ENCODE results near the gene DEFB126. TPM values are rescaled to one million over a fixed set of nuclear protein-coding genes. Genes with fewer than 3 reads are reported as not detected.
"Not testable (repeated sequence)": the region's sequence is repeated elsewhere in the genome, so short reads cannot be mapped to it uniquely, and the experiment has no call there.

DEFB126 gene, protein sequence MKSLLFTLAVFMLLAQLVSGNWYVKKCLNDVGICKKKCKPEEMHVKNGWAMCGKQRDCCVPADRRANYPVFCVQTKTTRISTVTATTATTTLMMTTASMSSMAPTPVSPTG
- not detected in 2 replicates for total RNA-seq (2014; rRNA removed; shearing (Covaris generic))

DNA sequence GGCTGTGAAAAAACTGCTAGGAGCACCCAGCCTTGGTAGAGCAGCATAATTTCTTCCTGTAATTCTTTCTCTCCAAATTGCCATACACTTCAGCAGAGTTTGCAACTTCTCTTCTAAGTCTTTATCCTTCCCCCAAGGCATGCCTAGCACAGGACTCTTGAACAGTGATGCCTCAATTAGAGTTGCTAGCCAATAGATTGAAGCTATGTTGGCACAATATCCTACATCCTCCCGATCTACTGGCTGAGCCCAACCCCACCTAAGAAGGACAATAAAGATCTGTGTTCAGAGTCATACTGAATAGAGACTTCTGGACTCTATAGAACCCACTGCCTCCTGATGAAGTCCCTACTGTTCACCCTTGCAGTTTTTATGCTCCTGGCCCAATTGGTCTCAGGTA, at the start of gene DEFB126:
Gene DEFB126, plus strand, starts transcription at position 301 of the 400 bp plus-strand sequence. Its CDS starts 39 bp downstream, at position 340.
- no peak for DNase-seq (ENCODE audit: low spot score)

- no peak for DNase-seq (ENCODE audit: low spot score)
Observed at GRCh38 chr20:93641-94040, 48.7 kb upstream of the DEFB126 start.

DNA sequence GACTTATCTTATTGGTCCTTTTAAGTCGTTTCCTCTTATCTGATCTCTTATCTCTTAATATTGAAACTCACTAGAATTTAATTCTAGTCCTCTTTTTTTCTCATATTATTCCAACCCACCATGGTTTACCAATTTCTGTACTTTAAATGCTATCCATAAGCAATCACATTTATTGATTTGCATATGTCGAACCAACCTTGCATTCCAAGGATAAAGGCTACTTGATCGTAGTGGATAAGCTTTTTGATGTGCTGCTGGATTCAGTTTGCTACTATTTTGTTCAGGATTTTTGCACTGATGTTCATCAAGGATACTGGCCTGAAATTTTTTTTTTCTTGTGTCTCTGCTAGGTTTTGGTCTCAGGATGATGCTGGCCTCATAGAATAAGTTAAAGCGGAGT, 47.2 kb upstream of the DEFB126 start:
- no peak for DNase-seq (ENCODE audit: low spot score)

GRCh38 chr20:97691-98090, 44.7 kb upstream of the DEFB126 start:
- not testable (repeated sequence) for DNase-seq (ENCODE audit: low spot score)

- no peak for DNase-seq (ENCODE audit: low spot score)
Observed at GRCh38 chr20:101975-102374, 40.4 kb upstream of the DEFB126 start.

GRCh38 chr20:103456-103855, 38.9 kb upstream of the DEFB126 start:
- DNase-seq (ENCODE audit: low spot score), result no peak

DNA sequence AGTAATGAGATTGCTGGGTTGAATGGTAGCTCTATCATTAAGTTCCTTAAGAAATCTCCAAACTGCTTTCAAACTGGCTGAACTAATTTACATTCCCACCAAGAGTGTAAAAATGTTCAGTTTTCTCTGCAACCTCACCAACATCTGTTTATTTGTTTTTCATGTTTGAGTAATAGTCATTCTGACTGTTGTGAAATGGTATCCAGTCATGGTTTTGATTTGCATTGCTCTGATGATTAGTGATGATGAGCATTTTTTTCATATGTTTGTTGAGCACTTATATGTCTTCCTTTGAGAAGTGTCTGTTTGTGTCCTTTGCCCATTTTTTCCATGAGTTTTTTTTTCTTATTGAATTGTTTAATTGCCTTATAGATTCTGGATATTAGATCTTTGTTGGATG, 30.0 kb upstream of the DEFB126 start:
- no peak for DNase-seq (ENCODE audit: low spot score)

- no peak for DNase-seq (ENCODE audit: low spot score)
Observed at GRCh38 chr20:117518-117917, 24.9 kb upstream of the DEFB126 start.

- not testable (repeated sequence) for DNase-seq (ENCODE audit: low spot score)
Observed at GRCh38 chr20:129786-130323, 12.5 kb upstream of the DEFB126 start.

DNA sequence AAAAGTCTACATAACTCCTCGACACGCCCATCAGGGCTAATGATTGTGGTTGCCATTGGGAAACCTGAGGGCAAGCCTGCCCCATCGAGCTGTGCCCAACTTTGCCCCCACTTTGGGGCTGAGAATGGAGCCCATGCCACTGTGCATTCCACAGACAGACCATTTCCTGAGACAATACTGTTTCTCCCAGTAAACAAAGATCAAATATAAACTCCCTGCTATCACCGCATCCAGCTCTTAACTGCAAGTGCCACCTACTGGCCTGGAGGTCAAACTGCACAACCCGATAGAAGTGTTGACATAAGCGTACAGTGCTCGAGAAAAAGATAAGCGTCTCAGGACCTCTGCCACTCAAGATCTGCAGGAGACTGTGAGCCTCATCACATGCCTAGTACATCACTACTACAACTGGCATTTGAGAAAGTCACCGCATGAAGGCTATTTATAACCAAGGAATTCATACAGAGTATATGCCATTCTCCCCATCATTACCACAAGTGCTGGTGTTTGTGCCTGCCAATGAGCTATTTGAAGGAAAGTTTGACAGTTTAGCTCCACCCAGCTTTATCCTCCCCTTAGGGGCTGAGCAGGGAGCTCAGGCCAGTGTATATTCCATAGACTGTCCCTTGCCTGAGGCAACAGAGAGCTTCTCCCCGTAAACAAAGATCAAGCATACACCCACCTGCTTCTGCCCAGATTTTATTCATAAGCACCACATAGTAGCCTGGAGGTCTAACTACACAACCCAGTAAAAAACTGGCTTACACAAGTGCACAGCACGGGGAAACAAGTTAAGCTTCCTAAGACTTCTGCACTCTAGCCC, 4.5 kb upstream of the DEFB126 start:
- DNase-seq (ENCODE audit: low spot score), result peak; percentile 52

- no peak for DNase-seq (ENCODE audit: low spot score)
Observed at GRCh38 chr20:145877-146276, 3.5 kb downstream of the DEFB126 start.

GRCh38 chr20:152131-152530, 9.7 kb downstream of the DEFB126 start:
- no peak for DNase-seq (ENCODE audit: low spot score)

DNA sequence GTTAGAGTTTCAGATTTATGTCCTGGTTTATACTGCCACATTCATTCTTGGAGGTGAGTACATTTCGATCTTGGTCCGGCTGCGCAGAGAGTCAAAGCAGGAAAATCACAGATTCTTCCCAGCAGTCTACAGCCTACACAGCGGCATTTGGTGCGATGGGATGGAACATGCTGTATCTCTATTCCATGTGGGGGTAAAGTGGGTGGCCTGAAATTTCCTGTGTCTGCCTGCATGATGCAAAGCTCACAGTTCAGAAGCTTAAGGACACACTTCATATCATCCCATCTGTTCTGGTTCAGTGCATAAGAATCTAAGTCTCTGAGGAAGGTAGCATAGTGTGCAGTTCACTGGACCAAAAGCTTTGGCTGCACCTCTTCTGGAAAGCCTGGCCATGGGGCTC, 14.8 kb downstream of the DEFB126 start, which contains the start of gene DEFB127:
Gene DEFB127, plus strand, starts transcription at position 301 of the 400 bp plus-strand sequence. Its CDS starts 91 bp downstream, at position 392.
- DNase-seq (ENCODE audit: low spot score), result no peak

DNA sequence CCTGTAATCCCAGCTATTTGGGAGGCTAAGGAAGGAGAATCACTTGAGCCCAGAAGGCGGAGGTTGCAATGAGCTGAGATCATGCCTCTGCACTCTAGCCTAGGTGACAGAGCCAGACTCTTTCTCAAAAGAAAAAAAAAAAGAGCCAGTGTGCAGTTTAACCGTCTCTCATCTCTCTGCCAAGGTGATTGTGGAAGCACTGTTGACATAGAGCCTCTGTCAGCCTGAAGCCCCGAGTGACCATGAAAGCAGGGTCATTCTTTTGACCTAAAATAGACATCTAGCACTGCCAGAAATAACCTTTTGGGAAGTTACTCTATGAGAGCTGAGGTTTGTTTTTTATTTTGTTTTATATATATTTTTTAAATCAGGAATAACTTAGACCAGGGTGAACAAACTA, 22.2 kb downstream of the DEFB126 start:
- no peak for DNase-seq (ENCODE audit: low spot score)

DNA sequence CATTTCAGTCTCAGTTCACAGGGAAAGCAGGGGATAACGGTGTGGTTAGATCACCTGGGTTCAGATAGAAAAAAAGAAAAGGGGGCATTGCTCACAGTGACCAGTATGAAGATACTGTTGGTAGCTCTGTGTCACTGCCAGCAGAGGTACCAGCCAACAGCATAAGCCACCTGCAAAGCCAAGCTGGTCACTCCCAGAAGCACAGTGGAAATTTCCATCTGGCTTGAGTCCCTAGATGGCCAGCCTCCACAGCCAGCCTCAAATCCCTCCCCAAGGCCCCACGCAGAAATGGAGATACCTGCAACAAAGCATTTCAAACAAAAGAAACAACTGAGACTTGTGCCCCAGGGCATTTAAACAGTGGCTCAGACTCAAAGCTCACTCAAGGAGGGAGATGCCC, 26.5 kb downstream of the DEFB126 start:
- no peak for DNase-seq (ENCODE audit: low spot score)

GRCh38 chr20:184288-184687, 41.9 kb downstream of the DEFB126 start:
- DNase-seq (ENCODE audit: low spot score), result no peak

DNA sequence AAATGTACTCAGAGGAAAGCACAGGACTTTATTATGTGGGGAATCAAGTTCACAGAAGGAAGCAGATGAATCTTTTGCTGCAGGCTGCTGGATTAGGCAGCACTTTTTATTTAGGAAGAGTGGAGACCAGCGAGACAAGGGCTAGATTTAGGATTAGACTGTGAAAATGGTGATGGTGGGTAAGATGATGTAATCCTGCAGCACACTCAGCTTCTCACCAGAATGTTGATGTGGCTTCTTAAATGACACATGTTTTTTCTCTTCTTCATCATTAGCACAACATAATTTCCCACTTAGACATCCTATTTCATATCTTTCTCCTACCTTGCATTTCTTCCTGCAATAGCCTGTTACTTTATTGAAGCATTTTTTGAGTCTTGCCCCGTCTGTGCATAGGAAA, 45.3 kb downstream of the DEFB126 start:
- DNase-seq (ENCODE audit: low spot score), result no peak

DNA sequence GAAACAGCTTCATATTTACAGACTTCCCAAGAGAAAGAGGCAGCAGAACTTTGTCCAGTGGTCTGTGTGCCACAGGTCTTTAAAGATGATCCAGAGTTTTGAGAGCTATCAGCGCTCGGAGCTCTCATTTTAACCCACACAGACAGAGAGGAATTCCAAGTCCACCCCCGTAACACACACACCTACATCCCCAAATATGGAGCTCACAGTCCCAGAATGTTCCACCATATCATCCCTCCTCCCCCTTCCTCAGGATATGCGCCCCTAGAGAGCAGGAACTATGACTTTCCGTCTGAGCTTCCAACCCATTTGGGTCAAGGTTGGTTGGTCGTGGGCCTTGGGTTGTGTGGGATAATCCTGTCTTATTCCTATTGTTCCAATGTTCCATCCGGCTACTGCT, 47.2 kb downstream of the DEFB126 start, which contains the start of gene DEFB128:
Gene DEFB128, minus strand, starts transcription at position 101 of the 400 bp plus-strand sequence. Its CDS starts 88 bp downstream, at position 13.
- DNase-seq (ENCODE audit: low spot score), result no peak

Other genes with a start within 250 kb of the DEFB126 start
- not detected in 2 replicates for gene DEFB125, start 54.9 kb upstream of the DEFB126 start, total RNA-seq (2014; rRNA removed; shearing (Covaris generic))
- gene DEFB127, start 14.9 kb downstream of the DEFB126 start, total RNA-seq (2014; rRNA removed; shearing (Covaris generic)), result not detected in 2 replicates
- gene DEFB128, start 47.1 kb downstream of the DEFB126 start, total RNA-seq (2014; rRNA removed; shearing (Covaris generic)), result not detected in 2 replicates
- gene DEFB129, start 84.7 kb downstream of the DEFB126 start, total RNA-seq (2014; rRNA removed; shearing (Covaris generic)), result not detected in 2 replicates
- gene DEFB132, start 115.1 kb downstream of the DEFB126 start, total RNA-seq (2014; rRNA removed; shearing (Covaris generic)), result not detected in 2 replicates
- gene C20orf96, start 148.2 kb downstream of the DEFB126 start, total RNA-seq (2014; rRNA removed; shearing (Covaris generic)), result 3.1 and 3.8 TPM in 2 replicates
- 12.9 and 18.2 TPM in 2 replicates for gene ZCCHC3, start 155.0 kb downstream of the DEFB126 start, total RNA-seq (2014; rRNA removed; shearing (Covaris generic))
- 7.4 and 9.4 TPM in 2 replicates for gene SOX12, start 183.0 kb downstream of the DEFB126 start, total RNA-seq (2014; rRNA removed; shearing (Covaris generic))
- gene NRSN2, start 204.5 kb downstream of the DEFB126 start, total RNA-seq (2014; rRNA removed; shearing (Covaris generic)), result 28.5 and 45.1 TPM in 2 replicates
- 23.2 and 25.6 TPM in 2 replicates for gene TRIB3, start 238.2 kb downstream of the DEFB126 start, total RNA-seq (2014; rRNA removed; shearing (Covaris generic))